ENCODE measurements around the gene USP4.

GRCh38 chr3:49295489-49296058 lies 44.3 kb downstream of the USP4 start:
- TF ChIP-seq, protein P1, sequence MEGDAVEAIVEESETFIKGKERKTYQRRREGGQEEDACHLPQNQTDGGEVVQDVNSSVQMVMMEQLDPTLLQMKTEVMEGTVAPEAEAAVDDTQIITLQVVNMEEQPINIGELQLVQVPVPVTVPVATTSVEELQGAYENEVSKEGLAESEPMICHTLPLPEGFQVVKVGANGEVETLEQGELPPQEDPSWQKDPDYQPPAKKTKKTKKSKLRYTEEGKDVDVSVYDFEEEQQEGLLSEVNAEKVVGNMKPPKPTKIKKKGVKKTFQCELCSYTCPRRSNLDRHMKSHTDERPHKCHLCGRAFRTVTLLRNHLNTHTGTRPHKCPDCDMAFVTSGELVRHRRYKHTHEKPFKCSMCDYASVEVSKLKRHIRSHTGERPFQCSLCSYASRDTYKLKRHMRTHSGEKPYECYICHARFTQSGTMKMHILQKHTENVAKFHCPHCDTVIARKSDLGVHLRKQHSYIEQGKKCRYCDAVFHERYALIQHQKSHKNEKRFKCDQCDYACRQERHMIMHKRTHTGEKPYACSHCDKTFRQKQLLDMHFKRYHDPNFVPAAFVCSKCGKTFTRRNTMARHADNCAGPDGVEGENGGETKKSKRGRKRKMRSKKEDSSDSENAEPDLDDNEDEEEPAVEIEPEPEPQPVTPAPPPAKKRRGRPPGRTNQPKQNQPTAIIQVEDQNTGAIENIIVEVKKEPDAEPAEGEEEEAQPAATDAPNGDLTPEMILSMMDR (IDR thresholded peaks at IDR 0.05), result peak; percentile 20 to 69 (median 47)
- no peak for TF ChIP-seq POLR2A (IDR thresholded peaks at IDR 0.05)
